ENCODE data around the gene MS4A6A.

MS4A6A gene

GRCh38 chr11:60127311-60127811 is 55.5 kb downstream of the MS4A6A start:
- H2AFZ ChIP-seq (ENCODE audit: low read depth), result no peak overlapping the region
- H3K79me2 ChIP-seq (ENCODE audit: insufficient read depth, low read depth), result no peaks in the 10 kb centered on the region
- H3K4me3 ChIP-seq (IDR thresholded peaks at IDR 0.05; ENCODE audit: insufficient read depth, low read depth, low read length), result no peak overlapping the region
- H3K36me3 ChIP-seq (ENCODE audit: insufficient read depth), result no peaks in the 10 kb centered on the region
- no peaks in the 10 kb centered on the region for H4K20me1 ChIP-seq (ENCODE audit: insufficient read depth)
- no peak overlapping the region for H3K27ac ChIP-seq
- no peaks in the 10 kb centered on the region for H3K27me3 ChIP-seq (ENCODE audit: insufficient read depth, low read depth)
- H3K9ac ChIP-seq, result no peak overlapping the region
- no peaks in the 10 kb centered on the region for H3K4me1 ChIP-seq (ENCODE audit: low read depth, poor library complexity, severe bottlenecking)
- no peak overlapping the region for H3K4me2 ChIP-seq
- no peak for TF ChIP-seq CTCF (conservative IDR thresholded peaks at IDR 0.05; ENCODE audit: low read depth, low read length)

DNA sequence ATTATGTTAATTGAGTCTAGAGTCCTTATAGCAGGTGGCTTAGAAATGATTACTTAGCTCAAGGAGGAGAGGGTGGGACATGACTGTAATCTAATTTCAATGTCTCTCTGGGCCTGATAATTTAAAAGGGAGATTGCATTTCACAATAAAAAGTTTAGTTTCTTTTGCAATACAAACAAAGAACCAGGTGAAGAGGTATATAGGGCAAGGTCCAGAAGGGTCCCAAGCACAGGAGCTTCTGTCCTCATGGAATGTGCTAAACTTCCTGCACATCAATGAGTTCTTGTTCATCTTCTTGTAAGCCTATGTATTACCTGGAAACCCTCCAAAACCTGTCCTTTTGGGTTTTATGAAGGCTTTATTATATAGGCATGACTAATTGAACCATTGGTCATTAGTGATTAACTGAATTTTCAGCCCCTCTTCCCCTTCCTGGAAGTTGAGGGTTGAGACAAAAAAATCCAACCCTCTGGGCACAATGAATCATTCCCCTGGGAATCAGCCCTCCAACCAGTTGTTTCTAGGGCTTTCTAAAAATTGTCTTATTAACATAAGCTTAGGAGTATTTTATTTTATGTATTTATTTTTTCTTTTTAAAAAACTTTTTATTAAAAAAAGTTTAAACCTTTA is 56.8 kb downstream of the MS4A6A start:
- Histone ChIP-seq H2AFZ (ENCODE audit: low read depth) (no peak overlapping the region), H3K36me3 (ENCODE audit: insufficient read depth) (no peaks in the 10 kb centered on the region), H3K27ac (no peak overlapping the region)

GRCh38 chr11:60124802-60125432 is 58.0 kb downstream of the MS4A6A start:
- H3K4me3 ChIP-seq (IDR thresholded peaks at IDR 0.05; ENCODE audit: insufficient read depth, low read depth, low read length), result no peak overlapping the region
- H4K20me1 ChIP-seq (ENCODE audit: insufficient read depth), result no peaks in the 10 kb centered on the region
- H3K4me2 ChIP-seq, result no peak overlapping the region
- TF ChIP-seq CTCF (conservative IDR thresholded peaks at IDR 0.05; ENCODE audit: low read depth, low read length), result no peak
- H3K36me3 ChIP-seq (ENCODE audit: insufficient read depth), result no peaks in the 10 kb centered on the region
- no peaks in the 10 kb centered on the region for H3K4me1 ChIP-seq (ENCODE audit: low read depth, poor library complexity, severe bottlenecking)
- no peak overlapping the region for H2AFZ ChIP-seq (ENCODE audit: low read depth)
- no peak overlapping the region for H3K9ac ChIP-seq
- H3K27ac ChIP-seq, result no peak overlapping the region
- H3K27me3 ChIP-seq (ENCODE audit: insufficient read depth, low read depth), result no peaks in the 10 kb centered on the region
- H3K79me2 ChIP-seq (ENCODE audit: insufficient read depth, low read depth), result no peaks in the 10 kb centered on the region

More for the DNA sequence above, 56.8 kb downstream of the MS4A6A start:
- no peaks in the 10 kb centered on the region for H3K27me3 ChIP-seq (ENCODE audit: insufficient read depth, low read depth)
- H4K20me1 ChIP-seq (ENCODE audit: insufficient read depth), result no peaks in the 10 kb centered on the region
- H3K4me2 ChIP-seq, result no peak overlapping the region
- no peak overlapping the region for H3K9ac ChIP-seq
- no peak overlapping the region for H3K4me3 ChIP-seq (IDR thresholded peaks at IDR 0.05; ENCODE audit: insufficient read depth, low read depth, low read length)
- H3K4me1 ChIP-seq (ENCODE audit: low read depth, poor library complexity, severe bottlenecking), result no peaks in the 10 kb centered on the region
- no peaks in the 10 kb centered on the region for H3K79me2 ChIP-seq (ENCODE audit: insufficient read depth, low read depth)
- TF ChIP-seq CTCF (conservative IDR thresholded peaks at IDR 0.05; ENCODE audit: low read depth, low read length), result no peak

All from KMS-11 (cell line).